ENCODE measurements around the gene ZNF787. TPM values are rescaled to one million over a fixed set of nuclear protein-coding genes. Genes with fewer than 3 reads are reported as not detected.
A peak's percentile ranks its signal among the peaks of the same experiment; 100 is the strongest.

Gene ZNF787
- polyA plus RNA-seq, 2 of the 4 experiments (the other 2 are of a cell fraction): 12.5 to 35.1 TPM

DNA sequence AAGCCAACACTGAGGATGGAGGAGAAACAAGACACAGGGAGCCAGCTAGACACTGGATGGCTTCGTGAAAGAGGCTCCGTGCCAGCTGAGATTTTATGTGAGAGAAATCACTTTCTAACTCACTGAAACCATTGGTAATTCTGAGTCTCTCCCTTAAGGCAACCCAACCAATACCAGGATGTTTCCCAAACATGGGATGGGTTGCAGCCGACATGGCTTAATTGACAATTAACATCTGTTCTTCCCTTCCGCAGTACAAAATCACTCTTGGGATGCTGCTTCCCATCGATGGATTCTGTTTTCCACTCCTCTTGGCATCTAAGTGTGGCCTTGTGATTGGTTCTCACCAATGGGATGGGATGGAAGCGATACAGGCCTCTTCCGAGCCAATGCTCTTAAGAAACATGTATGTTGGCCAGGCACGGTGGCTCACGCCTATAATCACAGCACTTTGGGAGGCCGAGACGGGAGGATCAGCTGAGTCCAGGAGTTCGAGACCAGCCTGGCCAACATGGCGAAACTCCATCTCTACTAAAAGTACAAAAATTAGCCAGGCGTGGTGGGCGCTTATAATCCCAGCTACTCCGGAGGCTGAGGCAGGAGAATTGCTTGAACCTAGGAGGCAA, 2.3 kb upstream of the ZNF787 start:
- peaks cover 18% of the 10 kb centered on the region for H3K4me1 ChIP-seq
- no peak overlapping the region for H3K27ac ChIP-seq
- no peak overlapping the region for H3K4me2 ChIP-seq
- TF ChIP-seq NR3C1 (IDR thresholded peaks at IDR 0.05) (no peak), ZC3H11A (IDR thresholded peaks at IDR 0.05) (no peak), ESRRA (IDR thresholded peaks at IDR 0.05; ENCODE audit: borderline replicate concordance, low read length) (no peak), FOXS1 (CRISPR knock-in tag; IDR thresholded peaks at IDR 0.05) (no peak), TFCP2L1 (CRISPR knock-in tag; IDR thresholded peaks at IDR 0.05) (no peak), EHF (CRISPR knock-in tag; IDR thresholded peaks at IDR 0.05) (no peak), MYC (IDR thresholded peaks at IDR 0.05; ENCODE audit: borderline replicate concordance, low read length) (no peak), RCOR1 (IDR thresholded peaks at IDR 0.05; ENCODE audit: low read depth, low read length) (no peak), FOSB (CRISPR knock-in tag; IDR thresholded peaks at IDR 0.05) (no peak), ZSCAN20 (CRISPR knock-in tag; IDR thresholded peaks at IDR 0.05) (no peak), FOSL2 (IDR thresholded peaks at IDR 0.05) (no peak), FOSL2 (CRISPR knock-in tag; IDR thresholded peaks at IDR 0.05) (no peak), MAFK (IDR thresholded peaks at IDR 0.05; ENCODE audit: partially characterized antibody) (no peak), CBX2 (IDR thresholded peaks at IDR 0.05; ENCODE audit: borderline replicate concordance, low read depth) (no peak), PHF8 (IDR thresholded peaks at IDR 0.05; ENCODE audit: borderline replicate concordance, low read depth) (no peak), HOXB13 (CRISPR knock-in tag; IDR thresholded peaks at IDR 0.05; ENCODE audit: low read depth) (no peak), ZNF302 (CRISPR knock-in tag; IDR thresholded peaks at IDR 0.05) (no peak), CHD4 (IDR thresholded peaks at IDR 0.05; ENCODE audit: borderline replicate concordance) (no peak), BHLHE40 (IDR thresholded peaks at IDR 0.05; ENCODE audit: low read depth, low read length) (no peak)
- 89% methylated on average over 16 of the region's 16 CpGs for WGBS (ENCODE audit: missing lambda C conversion rate)
- ChIA-PET POLR2A (interaction anchor here (1.0 kb wide), 1 partner anchor 17 kb away, joined by 3 read pairs; the partner anchor contains the start of gene ZNF444), CTCF (no interaction called here)
- H3K4me3 ChIP-seq: no peak overlapping the region
- DNase-seq (ENCODE audit: low read depth in 1 of 2, low spot score in 1 of 2) (no peak), FAIRE-seq (no peak), ATAC-seq (no peak)
- no peaks in the 10 kb centered on the region for H3K9me3 ChIP-seq

- Histone ChIP-seq H3K4me3 (peak overlapping the region; percentile 88), H3K4me2 (peak overlapping the region; percentile 90), H3K9me3 (no peaks in the 10 kb centered on the region), H3K4me1 (peaks cover 19% of the 10 kb centered on the region), H3K27ac (peak overlapping the region; percentile 93 to 95)
- under 1% methylated on average over 39 of the region's 99 CpGs for WGBS (ENCODE audit: missing lambda C conversion rate)
- DNase-seq (ENCODE audit: low read depth in 1 of 2, low spot score in 1 of 2) (peak; percentile 88 to 89), FAIRE-seq (no peak), ATAC-seq (peak; percentile 56 to 71)
- ChIA-PET CTCF (no interaction called here), POLR2A (interaction anchor here (0.6 to 1.5 kb wide), 20 partner anchors 9 to 478 kb away, joined by 3 to 28 read pairs (median 4); partner anchors contain the start of genes ZNF444 and ZSCAN5A)
- TF ChIP-seq POLR2A (IDR thresholded peaks at IDR 0.05; ENCODE audit: low read length): peak; percentile 63
- TF ChIP-seq PHF8 (IDR thresholded peaks at IDR 0.05; ENCODE audit: borderline replicate concordance, low read depth): peak; percentile 42; the same call in 1 of the 2 replicates
- TF ChIP-seq, protein P1, sequence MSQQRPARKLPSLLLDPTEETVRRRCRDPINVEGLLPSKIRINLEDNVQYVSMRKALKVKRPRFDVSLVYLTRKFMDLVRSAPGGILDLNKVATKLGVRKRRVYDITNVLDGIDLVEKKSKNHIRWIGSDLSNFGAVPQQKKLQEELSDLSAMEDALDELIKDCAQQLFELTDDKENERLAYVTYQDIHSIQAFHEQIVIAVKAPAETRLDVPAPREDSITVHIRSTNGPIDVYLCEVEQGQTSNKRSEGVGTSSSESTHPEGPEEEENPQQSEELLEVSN (IDR thresholded peaks at IDR 0.05; ENCODE audit: borderline replicate concordance, low read depth): peak; percentile 67; the same call in 1 of the 2 replicates
- TF ChIP-seq RARB (CRISPR knock-in tag; IDR thresholded peaks at IDR 0.05): no peak
- no peak for TF ChIP-seq HDAC2 (IDR thresholded peaks at IDR 0.05)
- TF ChIP-seq TP53 (CRISPR knock-in tag; IDR thresholded peaks at IDR 0.05): 0 out of 2 replicates have a peak, but pooled peaks have one; percentile 78
- no peak for TF ChIP-seq CHD4 (IDR thresholded peaks at IDR 0.05; ENCODE audit: borderline replicate concordance)
- no peak for TF ChIP-seq EHF (CRISPR knock-in tag; IDR thresholded peaks at IDR 0.05)
- peak; percentile 98 for TF ChIP-seq MAX (IDR thresholded peaks at IDR 0.05)
- peak; percentile 11 for TF ChIP-seq GATA3 (IDR thresholded peaks at IDR 0.05; ENCODE audit: borderline replicate concordance)
- TF ChIP-seq, protein P2, sequence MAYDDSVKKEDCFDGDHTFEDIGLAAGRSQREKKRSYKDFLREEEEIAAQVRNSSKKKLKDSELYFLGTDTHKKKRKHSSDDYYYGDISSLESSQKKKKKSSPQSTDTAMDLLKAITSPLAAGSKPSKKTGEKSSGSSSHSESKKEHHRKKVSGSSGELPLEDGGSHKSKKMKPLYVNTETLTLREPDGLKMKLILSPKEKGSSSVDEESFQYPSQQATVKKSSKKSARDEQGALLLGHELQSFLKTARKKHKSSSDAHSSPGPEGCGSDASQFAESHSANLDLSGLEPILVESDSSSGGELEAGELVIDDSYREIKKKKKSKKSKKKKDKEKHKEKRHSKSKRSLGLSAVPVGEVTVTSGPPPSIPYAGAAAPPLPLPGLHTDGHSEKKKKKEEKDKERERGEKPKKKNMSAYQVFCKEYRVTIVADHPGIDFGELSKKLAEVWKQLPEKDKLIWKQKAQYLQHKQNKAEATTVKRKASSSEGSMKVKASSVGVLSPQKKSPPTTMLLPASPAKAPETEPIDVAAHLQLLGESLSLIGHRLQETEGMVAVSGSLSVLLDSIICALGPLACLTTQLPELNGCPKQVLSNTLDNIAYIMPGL (CRISPR knock-in tag; IDR thresholded peaks at IDR 0.05; ENCODE audit: borderline replicate concordance): peak; percentile 66; the same call in 1 of the 2 replicates
- peak; percentile 96 for TF ChIP-seq MYC (IDR thresholded peaks at IDR 0.05; ENCODE audit: borderline replicate concordance, low read length)
- peak; percentile 61; the same call in 1 of the 2 replicates for TF ChIP-seq ESRRA (IDR thresholded peaks at IDR 0.05; ENCODE audit: borderline replicate concordance, low read length)
- TF ChIP-seq FOSB (CRISPR knock-in tag; IDR thresholded peaks at IDR 0.05): no peak
- TF ChIP-seq FOXS1 (CRISPR knock-in tag; IDR thresholded peaks at IDR 0.05): no peak
- TF ChIP-seq, protein P3, sequence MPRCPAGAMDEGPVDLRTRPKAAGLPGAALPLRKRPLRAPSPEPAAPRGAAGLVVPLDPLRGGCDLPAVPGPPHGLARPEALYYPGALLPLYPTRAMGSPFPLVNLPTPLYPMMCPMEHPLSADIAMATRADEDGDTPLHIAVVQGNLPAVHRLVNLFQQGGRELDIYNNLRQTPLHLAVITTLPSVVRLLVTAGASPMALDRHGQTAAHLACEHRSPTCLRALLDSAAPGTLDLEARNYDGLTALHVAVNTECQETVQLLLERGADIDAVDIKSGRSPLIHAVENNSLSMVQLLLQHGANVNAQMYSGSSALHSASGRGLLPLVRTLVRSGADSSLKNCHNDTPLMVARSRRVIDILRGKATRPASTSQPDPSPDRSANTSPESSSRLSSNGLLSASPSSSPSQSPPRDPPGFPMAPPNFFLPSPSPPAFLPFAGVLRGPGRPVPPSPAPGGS (IDR thresholded peaks at IDR 0.05): peak; percentile 4; the same call in 1 of the 3 replicates
- no peak for TF ChIP-seq NFE2L2 (conservative IDR thresholded peaks at IDR 0.05; ENCODE audit: low read length)
- TF ChIP-seq HOXA7 (CRISPR knock-in tag; IDR thresholded peaks at IDR 0.05): 0 out of 2 replicates have a peak, but pooled peaks have one; percentile 32
- TF ChIP-seq ELK1 (IDR thresholded peaks at IDR 0.05; ENCODE audit: low read depth, low read length): no peak
These were observed 520 bp downstream of the ZNF787 start for GRCh38 chr19:56120371-56121179.

Data from A549 (cell line).